Amniotic epithelial cell (primary cell): ENCODE data around the gene GJC2.
"Not testable (repeated sequence)": the region's sequence is repeated elsewhere in the genome, so short reads cannot be mapped to it uniquely, and the experiment has no call there.

Experiments
- DNase-seq: peaks from one replicate; pipeline ENCODE4 v3.0.0-alpha.2; 2010; ENCODE audit warnings: low read depth

The GJC2 gene

GRCh38 chr1:228173528-228174481, 24.1 kb downstream of the GJC2 start:
- DNase-seq = not testable (repeated sequence)

- peak; percentile 14 for DNase-seq
These were observed 25.0 kb downstream of the GJC2 start for GRCh38 chr1:228174482-228175315.

GRCh38 chr1:228175316-228176023, 25.7 kb downstream of the GJC2 start:
- no peak for DNase-seq

GRCh38 chr1:228176024-228176395, 26.3 kb downstream of the GJC2 start:
- no peak for DNase-seq

GRCh38 chr1:228176461-228177182, 26.9 kb downstream of the GJC2 start:
- DNase-seq = no peak

- no peak for DNase-seq
These were observed 27.4 kb downstream of the GJC2 start for GRCh38 chr1:228177183-228177475.

GRCh38 chr1:228177721-228178710, 28.3 kb downstream of the GJC2 start:
- no peak for DNase-seq

GRCh38 chr1:228178737-228179684, 29.3 kb downstream of the GJC2 start:
- DNase-seq = no peak

GRCh38 chr1:228180271-228180958, 30.7 kb downstream of the GJC2 start:
- no peak for DNase-seq

GRCh38 chr1:228180959-228181644, 31.4 kb downstream of the GJC2 start:
- DNase-seq = no peak

GRCh38 chr1:228181645-228182034, 31.9 kb downstream of the GJC2 start:
- no peak for DNase-seq

GRCh38 chr1:228182296-228183030, 32.7 kb downstream of the GJC2 start:
- DNase-seq = no peak

GRCh38 chr1:228184152-228184551, 34.4 kb downstream of the GJC2 start:
- DNase-seq = no peak

GRCh38 chr1:228185641-228185965, 35.9 kb downstream of the GJC2 start:
- DNase-seq = no peak

GRCh38 chr1:228188249-228188648, 38.5 kb downstream of the GJC2 start:
- DNase-seq = not testable (repeated sequence)

- no peak for DNase-seq
These were observed 40.5 kb downstream of the GJC2 start for GRCh38 chr1:228190182-228190581.

- DNase-seq = no peak
These were observed 41.0 kb downstream of the GJC2 start for GRCh38 chr1:228190778-228191177.

- no peak for DNase-seq
These were observed 44.7 kb downstream of the GJC2 start for GRCh38 chr1:228194436-228194835.
